HG02970 (cell line): Measurements from ENCODE around the gene SLC5A5.
"Not testable (repeated sequence)": the region's sequence is repeated elsewhere in the genome, so short reads cannot be mapped to it uniquely, and the experiment has no call there.

Source experiments
- ATAC-seq: cut with Tn5 transposase; IDR thresholded peaks from one replicate; pipeline ENCODE4 v1.9.1; 2021; ENCODE audit warnings: mild to moderate bottlenecking, moderate library complexity, moderate number of reproducible peaks; ENCODE audit not compliant: unreplicated experiment, low FRiP score

The SLC5A5 gene

GRCh38 chr19:17915940-17916593 is 44.3 kb downstream of the SLC5A5 start:
- ATAC-seq = no peak

- not testable (repeated sequence) for ATAC-seq
Observed at GRCh38 chr19:17918151-17918550, 46.4 kb downstream of the SLC5A5 start.

GRCh38 chr19:17919122-17919521 is 47.4 kb downstream of the SLC5A5 start:
- ATAC-seq = not testable (repeated sequence)

GRCh38 chr19:17920527-17920926 is 48.8 kb downstream of the SLC5A5 start:
- no peak for ATAC-seq

- no peak for ATAC-seq
Observed at GRCh38 chr19:17922138-17922537, 50.4 kb downstream of the SLC5A5 start.

GRCh38 chr19:17926044-17926443 is 54.3 kb downstream of the SLC5A5 start:
- no peak for ATAC-seq

- no peak for ATAC-seq
Observed at GRCh38 chr19:17929056-17929455, 57.3 kb downstream of the SLC5A5 start.

GRCh38 chr19:17931532-17932191 is 59.9 kb downstream of the SLC5A5 start:
- no peak for ATAC-seq

GRCh38 chr19:17932485-17933338 is 61.0 kb downstream of the SLC5A5 start, which contains the start of gene CCDC124:
TSS of gene CCDC124 (plus strand) at chr19:17933015. CDS start at chr19:17936421, 3,406 bp downstream.
- peak; percentile 90 for ATAC-seq

- ATAC-seq = no peak
Observed at GRCh38 chr19:17933414-17934129, 61.8 kb downstream of the SLC5A5 start.

- no peak for ATAC-seq
Observed at GRCh38 chr19:17936379-17936778, 64.6 kb downstream of the SLC5A5 start.

GRCh38 chr19:17937371-17937900 is 65.7 kb downstream of the SLC5A5 start:
- no peak for ATAC-seq

- ATAC-seq = no peak
Observed at GRCh38 chr19:17938092-17938845, 66.5 kb downstream of the SLC5A5 start.

- ATAC-seq = no peak
Observed at GRCh38 chr19:17942181-17942580, 70.4 kb downstream of the SLC5A5 start.

- ATAC-seq = no peak
Observed at GRCh38 chr19:17942582-17943273, 71.0 kb downstream of the SLC5A5 start.

GRCh38 chr19:17943274-17944221 is 71.8 kb downstream of the SLC5A5 start:
- no peak for ATAC-seq

- no peak for ATAC-seq
Observed at GRCh38 chr19:17944301-17944700, 72.6 kb downstream of the SLC5A5 start.
